ENCODE measurements around the gene ULBP2. TPM values are rescaled to one million over a fixed set of nuclear protein-coding genes. Genes with fewer than 3 reads are reported as not detected.

ULBP2 gene
- total RNA-seq, 1 experiment from 2014 or later = not detected

- Histone ChIP-seq H3K4me1 (ENCODE audit: insufficient read depth, low read length) (no peaks in the 10 kb centered on the region), H2BK12ac (ENCODE audit: insufficient read length, low read depth, low read length) (no peak overlapping the region), H3K14ac (ENCODE audit: insufficient read depth, low read length) (no peak overlapping the region), H3K9ac (ENCODE audit: extremely low read depth, insufficient read length, low read length) (no peak overlapping the region), H4K5ac (ENCODE audit: insufficient read length, low read depth, low read length) (no peak overlapping the region), H2BK20ac (ENCODE audit: low read depth, low read length, poor library complexity, severe bottlenecking) (no peak overlapping the region), H3K56ac (ENCODE audit: insufficient read length, low read depth, low read length) (no peak overlapping the region), H2AFZ (ENCODE audit: low read length) (no peak overlapping the region), H3K23ac (ENCODE audit: insufficient read length, low read depth, low read length) (no peak overlapping the region), H4K20me1 (ENCODE audit: control insufficient read depth, insufficient read depth, insufficient read length) (no peaks in the 10 kb centered on the region), H3K27me3 (ENCODE audit: insufficient read depth, low read length) (peaks cover 36% of the 10 kb centered on the region), H3K27ac (ENCODE audit: insufficient read length, low read depth, low read length) (no peak overlapping the region), H2BK120ac (ENCODE audit: low read depth, low read length, poor library complexity, severe bottlenecking) (no peak overlapping the region), H2BK5ac (ENCODE audit: insufficient read length, low read length) (no peak overlapping the region), H4K8ac (replicated peaks; ENCODE audit: insufficient read length, low read depth, low read length) (no peak overlapping the region), H2AK5ac (ENCODE audit: insufficient read length, low read length) (no peak overlapping the region), H3K79me1 (ENCODE audit: insufficient read depth, low read depth, low read length, poor library complexity, severe bottlenecking) (no peaks in the 10 kb centered on the region), H3K4ac (ENCODE audit: low read depth, low read length) (no peak overlapping the region), H3T11ph (ENCODE audit: low read length) (no peak overlapping the region), H2BK15ac (ENCODE audit: low read depth, low read length) (no peak overlapping the region), H4K91ac (ENCODE audit: insufficient read length, low read depth, low read length) (no peak overlapping the region), H3K23me2 (ENCODE audit: insufficient read length, low read depth, low read length, poor library complexity, severe bottlenecking) (no peaks in the 10 kb centered on the region), H3K4me2 (ENCODE audit: insufficient read depth, insufficient read length, low read length) (no peak overlapping the region), H3K18ac (ENCODE audit: insufficient read length, low read depth, low read length) (no peak overlapping the region), H3K79me2 (ENCODE audit: insufficient read depth, low read length) (no peaks in the 10 kb centered on the region), H3K9me3 (ENCODE audit: control insufficient read depth, low read depth, low read length) (no peaks in the 10 kb centered on the region)
- DNase-seq = no peak
- no peak overlapping the region for H3K4me3 Mint-ChIP-seq
- H3K9me3 Mint-ChIP-seq = no peaks in the 10 kb centered on the region
- peaks cover 91% of the 10 kb centered on the region for H3K27me3 Mint-ChIP-seq (ENCODE audit: low read depth)
- no peaks in the 10 kb centered on the region for H3K4me1 Mint-ChIP-seq
- TF ChIP-seq CTCF (conservative IDR thresholded peaks at IDR 0.05) = no peak
- H3K36me3 Mint-ChIP-seq (ENCODE audit: insufficient read depth in 1 of 3, low read depth in 3 of 3) = peaks cover 0 to 3% (median 0%) of the 10 kb centered on the region in 3 experiments; a peak in 1 of 7 replicates
- H3K27ac Mint-ChIP-seq = no peak overlapping the region
- no CpG with 5 or more reads among the region's 3 CpGs for WGBS (ENCODE audit: extremely low coverage, insufficient read length, low lambda C conversion rate)
Measured at GRCh38 chr6:149974825-149975224, 33.0 kb downstream of the ULBP2 start.

Measured in H9 (cell line).